DOHH2 (cell line): ENCODE results near the gene CLEC12A.
"Not testable (repeated sequence)": the region's sequence is repeated elsewhere in the genome, so short reads cannot be mapped to it uniquely, and the experiment has no call there.

Experiments
- EZH2phosphoT487 ChIP-seq: fragments of 200-600 bp; sonication (generic); IDR thresholded peaks from 2 replicates; pipeline ENCODE4 v1.6.1; 2017; ENCODE audit warnings: borderline replicate concordance, mild to moderate bottlenecking, antibody characterized with exemption, low read length, moderate library complexity, mixed read lengths
- TF ChIP-seq, protein P1 (sequence below): fragments of 200-600 bp; sonication (generic); IDR thresholded peaks from one replicate; pipeline ENCODE4 v1.5.1; 2014; ENCODE audit warnings: antibody characterized with exemption, mild to moderate bottlenecking, low read depth, low read length; ENCODE audit not compliant: poor library complexity, severe bottlenecking

GRCh38 chr12:9974731-9975130, 3.5 kb downstream of the CLEC12A start:
- TF ChIP-seq, protein P1, sequence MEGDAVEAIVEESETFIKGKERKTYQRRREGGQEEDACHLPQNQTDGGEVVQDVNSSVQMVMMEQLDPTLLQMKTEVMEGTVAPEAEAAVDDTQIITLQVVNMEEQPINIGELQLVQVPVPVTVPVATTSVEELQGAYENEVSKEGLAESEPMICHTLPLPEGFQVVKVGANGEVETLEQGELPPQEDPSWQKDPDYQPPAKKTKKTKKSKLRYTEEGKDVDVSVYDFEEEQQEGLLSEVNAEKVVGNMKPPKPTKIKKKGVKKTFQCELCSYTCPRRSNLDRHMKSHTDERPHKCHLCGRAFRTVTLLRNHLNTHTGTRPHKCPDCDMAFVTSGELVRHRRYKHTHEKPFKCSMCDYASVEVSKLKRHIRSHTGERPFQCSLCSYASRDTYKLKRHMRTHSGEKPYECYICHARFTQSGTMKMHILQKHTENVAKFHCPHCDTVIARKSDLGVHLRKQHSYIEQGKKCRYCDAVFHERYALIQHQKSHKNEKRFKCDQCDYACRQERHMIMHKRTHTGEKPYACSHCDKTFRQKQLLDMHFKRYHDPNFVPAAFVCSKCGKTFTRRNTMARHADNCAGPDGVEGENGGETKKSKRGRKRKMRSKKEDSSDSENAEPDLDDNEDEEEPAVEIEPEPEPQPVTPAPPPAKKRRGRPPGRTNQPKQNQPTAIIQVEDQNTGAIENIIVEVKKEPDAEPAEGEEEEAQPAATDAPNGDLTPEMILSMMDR: not testable (repeated sequence)
- TF ChIP-seq EZH2phosphoT487: not testable (repeated sequence)
